Breast epithelium (tissue), 4 donors: ENCODE measurements around the gene SGTA. TPM values are rescaled to one million over a fixed set of nuclear protein-coding genes. Genes with fewer than 3 reads are reported as not detected.

Source experiments
- DNase-seq, 2 donors: peaks; one replicate each; pipeline ENCODE4 v3.0.0-alpha.2; 2019; ENCODE audit warnings: low spot score in 2 of 2
- H3K27ac ChIP-seq, 2 donors: fragments of 200-600 bp; sonication (generic) in 1 of 2; one replicate each; pipeline ENCODE4 v1.5.1; 2016 to 2019; ENCODE audit warnings: mild to moderate bottlenecking in 1 of 2
- H3K27me3 ChIP-seq, 2 donors: fragments of 200-600 bp; sonication (generic) in 1 of 2; one replicate each; pipeline versions ENCODE4 v1.5.1 to v1.6.0; 2017 to 2019; ENCODE audit warnings: control low read depth in 1 of 2, mild to moderate bottlenecking in 1 of 2
- H3K36me3 ChIP-seq: fragments of 200-600 bp; one replicate; pipeline ENCODE4 v1.5.1; 2019
- H3K4me1 ChIP-seq, 2 donors: fragments of 200-600 bp; sonication (generic); one replicate each; pipeline ENCODE4 v1.5.1; 2016 to 2019; ENCODE audit warnings: control low read depth in 1 of 2
- H3K4me3 ChIP-seq, 3 donors: fragments of 200-600 bp; sonication (generic); 1 replicate in 2 of 3; 2 replicates in 1 of 3; pipeline ENCODE4 v1.5.1; 2016 to 2019; ENCODE audit warnings: mild to moderate bottlenecking in 3 of 3, moderate library complexity in 2 of 3
- H3K9me3 ChIP-seq, 2 donors: fragments of 200-600 bp; sonication (generic) in 1 of 2; one replicate each; pipeline ENCODE4 v1.5.1; 2016 to 2019; ENCODE audit warnings: control low read depth in 1 of 2
- CTCF ChIP-seq, 3 donors: fragments of 450-650 bp; IDR thresholded peaks; one replicate each; pipeline ENCODE4 v1.5.1; 2016 to 2017; ENCODE audit warnings: antibody characterized with exemption in 3 of 3, mild to moderate bottlenecking in 3 of 3, moderate library complexity in 3 of 3
- POLR2A ChIP-seq: fragments of 450-650 bp; IDR thresholded peaks from one replicate; pipeline ENCODE4 v1.6.1; 2016; ENCODE audit warnings: antibody characterized with exemption, mild to moderate bottlenecking, moderate library complexity
- POLR2AphosphoS5 ChIP-seq, 3 donors: sonication (generic); formaldehyde crosslinking; IDR thresholded peaks; one replicate each; pipeline ENCODE4 v1.6.1; 2017; ENCODE audit warnings: antibody characterized with exemption in 3 of 3
- intact Hi-C: fragments of 100-400 bp; cut with DNase I; formaldehyde crosslinking; loops from one replicate; pipeline ENCODE4 v1.15.1; 2023; ENCODE audit warnings: low total_unique reads
- total RNA-seq, 3 donors: library from RNA; depleted of rRNA; stranded (reverse); fragments of >200 nt; gene quantifications; one replicate each; pipeline ENCODE4 v1.1.0, GENCODE V29; 2016

Gene SGTA
- total RNA-seq, 3 donors from 2014 or later: 40.3 to 45.2 (median 42.1) TPM

- H3K4me1 ChIP-seq: peaks cover 0 to 13% of the 10 kb centered on the region in 2 donors
- no peak for TF ChIP-seq POLR2A
- no peak for TF ChIP-seq POLR2AphosphoS5 (IDR thresholded peaks at IDR 0.05)
- TF ChIP-seq CTCF (IDR thresholded peaks at IDR 0.05): no peak
- no peak for DNase-seq
- no peak overlapping the region for H3K4me3 ChIP-seq
- no peaks in the 10 kb centered on the region for H3K27me3 ChIP-seq
- intact Hi-C loops: no loop called here
- H3K36me3 ChIP-seq: no peaks in the 10 kb centered on the region
- no peaks in the 10 kb centered on the region for H3K9me3 ChIP-seq
- H3K27ac ChIP-seq: peak overlapping the region; percentile 26 to 61
These were observed 3.8 kb downstream of the SGTA start for GRCh38 chr19:2779121-2779740.

DNA sequence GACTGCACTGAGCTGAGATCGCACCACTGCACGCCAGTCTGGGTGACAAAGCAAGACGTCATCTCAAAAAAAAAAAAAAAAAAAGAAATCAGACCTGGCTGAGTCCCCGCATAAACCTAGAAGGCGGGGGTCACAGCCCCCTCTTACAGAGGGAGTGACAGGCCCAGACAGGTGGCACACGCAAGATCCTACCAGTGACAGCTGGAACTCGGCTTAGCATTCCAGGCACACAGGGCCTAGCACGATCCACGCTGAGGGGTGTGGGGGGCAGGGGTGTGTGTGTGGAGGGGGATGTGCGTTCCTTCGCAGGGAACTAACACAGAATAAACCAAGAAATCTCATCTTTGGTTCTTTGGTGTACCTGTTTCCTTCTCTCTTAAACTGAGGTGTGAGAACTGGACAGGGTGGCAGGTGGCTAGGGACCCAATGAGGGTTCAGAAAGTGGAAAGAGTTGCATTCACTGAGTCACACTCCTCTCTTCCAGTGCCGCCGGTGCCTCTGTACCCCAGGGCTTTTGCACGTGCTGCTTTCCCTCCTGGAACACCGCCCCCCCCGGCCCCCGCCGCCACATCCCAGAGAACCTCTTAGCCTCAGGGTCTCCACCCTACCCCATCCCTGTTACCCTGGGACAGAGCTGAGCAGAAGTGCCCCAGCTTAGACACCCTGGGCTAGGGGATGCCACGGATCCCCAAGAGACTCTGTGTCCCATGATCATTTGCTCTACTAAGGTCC lies 5.0 kb downstream of the SGTA start:
- no peaks in the 10 kb centered on the region for H3K36me3 ChIP-seq
- no peak for TF ChIP-seq CTCF (IDR thresholded peaks at IDR 0.05)
- TF ChIP-seq POLR2AphosphoS5 (IDR thresholded peaks at IDR 0.05): no peak
- TF ChIP-seq POLR2A: no peak
- peak overlapping the region in 1 of 2 donors; percentile 9 for H3K27ac ChIP-seq
- no peak for DNase-seq
- intact Hi-C loops: no loop called here
- peaks cover 0 to 13% of the 10 kb centered on the region in 2 donors for H3K4me1 ChIP-seq
- H3K4me3 ChIP-seq: no peak overlapping the region
- H3K9me3 ChIP-seq: no peaks in the 10 kb centered on the region
- no peaks in the 10 kb centered on the region for H3K27me3 ChIP-seq

DNA sequence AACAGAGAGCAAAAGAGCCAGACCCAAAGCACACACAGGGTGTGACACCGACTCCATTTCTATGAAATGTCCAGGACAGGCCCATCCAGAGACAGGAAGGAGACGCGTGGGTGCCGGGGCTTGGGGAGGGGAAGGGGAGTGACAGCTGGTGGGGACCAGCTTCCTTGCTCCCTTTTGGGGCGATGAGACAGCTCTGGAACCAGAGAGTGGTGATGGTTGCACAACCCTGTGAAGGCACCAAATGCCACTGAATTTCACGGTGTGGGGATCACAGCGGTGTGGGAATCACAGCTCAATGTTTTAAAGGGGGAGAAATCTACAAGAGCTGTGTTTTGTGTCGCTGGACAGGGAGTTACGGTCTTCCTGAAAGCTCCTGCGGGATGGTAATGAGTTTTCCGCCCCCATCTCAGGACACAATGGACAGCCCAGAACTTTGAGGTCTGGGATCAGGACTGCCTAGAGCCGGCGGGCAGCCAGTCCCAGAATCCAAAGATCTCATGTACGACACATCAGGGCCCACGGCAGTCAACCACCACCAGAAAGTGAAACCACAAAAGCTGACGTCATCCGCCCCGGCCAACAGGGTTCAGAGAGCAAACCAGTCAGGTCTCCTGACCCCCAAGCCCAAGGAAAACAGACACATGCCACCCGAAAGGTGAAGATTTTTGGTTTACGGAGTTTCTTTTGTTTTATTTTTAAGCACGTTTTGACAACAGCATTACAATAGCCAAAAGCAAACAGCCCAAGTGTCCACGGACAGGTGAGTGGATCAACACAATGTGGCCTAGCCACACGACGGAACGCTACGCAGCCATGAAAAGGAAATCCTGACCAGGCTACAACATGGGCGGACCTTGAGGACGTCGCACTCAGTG lies 7.3 kb downstream of the SGTA start:
- no peaks in the 10 kb centered on the region for H3K27me3 ChIP-seq
- no peaks in the 10 kb centered on the region for H3K36me3 ChIP-seq
- no peaks in the 10 kb centered on the region for H3K4me1 ChIP-seq
- peak overlapping the region; percentile 82 to 92 for H3K27ac ChIP-seq
- H3K9me3 ChIP-seq: no peaks in the 10 kb centered on the region
- DNase-seq: peak in 1 of 2 donors; percentile 59
- TF ChIP-seq POLR2A: no peak
- TF ChIP-seq POLR2AphosphoS5 (IDR thresholded peaks at IDR 0.05): no peak
- TF ChIP-seq CTCF (IDR thresholded peaks at IDR 0.05): no peak
- peak overlapping the region; percentile 19 to 55 (median 27) for H3K4me3 ChIP-seq
- intact Hi-C loops: no loop called here

GRCh38 chr19:2774953-2775555 lies 8.0 kb downstream of the SGTA start:
- H3K4me3 ChIP-seq: peak overlapping the region; percentile 19 to 55 (median 27)
- H3K9me3 ChIP-seq: no peaks in the 10 kb centered on the region
- peak in 1 of 2 donors; percentile 26 for DNase-seq
- peak overlapping the region; percentile 82 to 92 for H3K27ac ChIP-seq
- TF ChIP-seq CTCF (IDR thresholded peaks at IDR 0.05) (no peak), POLR2AphosphoS5 (IDR thresholded peaks at IDR 0.05) (no peak), POLR2A (no peak)
- H3K27me3 ChIP-seq: no peaks in the 10 kb centered on the region
- H3K36me3 ChIP-seq: no peaks in the 10 kb centered on the region
- no peaks in the 10 kb centered on the region for H3K4me1 ChIP-seq
- intact Hi-C loops: no loop called here
